SK-N-SH (cell line): ENCODE results near the gene DNTT. TPM values are rescaled to one million over a fixed set of nuclear protein-coding genes. Genes with fewer than 3 reads are reported as not detected.
"Not testable (repeated sequence)": the region's sequence is repeated elsewhere in the genome, so short reads cannot be mapped to it uniquely, and the experiment has no call there.

Experiments used
- CTCF ChIA-PET: fragments of 300-600, 350-600 bp; formaldehyde crosslinking; extraction: SDS; loops from one replicate; lab custom pipeline; 2021; lab: Yijun Ruan, JAX
- POLR2A ChIA-PET: fragments of 350-600 bp; sonication (Branson Sonifier 250); formaldehyde crosslinking; extraction: SDS; loops from one replicate; lab custom pipeline; 2020; ENCODE audit warnings: antibody characterized with exemption, inconsistent platforms; lab: Yijun Ruan, JAX
- DNase-seq: peaks from one replicate; pipeline ENCODE4 v3.0.0; 2012
- H2AFZ ChIP-seq: fragments of 200-600 bp; sonication (generic); 2 replicates; pipeline ENCODE4 v1.8.1; 2016; ENCODE audit warnings: antibody characterized with exemption, mild to moderate bottlenecking, low read depth
- H3F3A ChIP-seq: fragments of 200-600 bp; sonication (generic); replicated peaks from 2 replicates; pipeline ENCODE3; 2016; ENCODE audit warnings: antibody characterized with exemption, mild to moderate bottlenecking; ENCODE audit not compliant: insufficient read depth
- H3K27ac ChIP-seq, 2 experiments: fragments of 200-500 bp in 1 of 2; fragments of 200-600 bp in 1 of 2; sonication (Bioruptor generic) in 1 of 2; sonication (generic), shearing (Covaris generic) in 1 of 2; 2 replicates each; pipeline versions ENCODE4 v1.5.1 to v1.6.1; 2014 to 2016; ENCODE audit warnings: low read depth in 2 of 2, inconsistent platforms in 1 of 2, low read length in 1 of 2, mild to moderate bottlenecking in 1 of 2, mixed read lengths in 1 of 2
- H3K27me3 ChIP-seq: fragments of 200-600 bp; sonication (generic), shearing (Covaris generic); 2 replicates; pipeline ENCODE4 v1.6.1; 2016; ENCODE audit warnings: mixed run types; ENCODE audit not compliant: insufficient read depth
- H3K36me3 ChIP-seq, 2 experiments: fragments of 200-500 bp in 1 of 2; fragments of 200-600 bp in 1 of 2; sonication (Bioruptor generic) in 1 of 2; sonication (generic) in 1 of 2; replicated peaks in 1 of 2; 2 replicates each; pipeline versions ENCODE3 to v1.5.1; 2014 to 2016; ENCODE audit warnings: low read length in 1 of 2, mild to moderate bottlenecking in 1 of 2; ENCODE audit not compliant: insufficient read depth in 2 of 2, control insufficient read depth in 1 of 2
- H3K4me1 ChIP-seq, 2 experiments: fragments of 200-500 bp in 1 of 2; fragments of 200-600 bp in 1 of 2; sonication (Bioruptor generic) in 1 of 2; sonication (generic), shearing (Covaris generic) in 1 of 2; 2 replicates each; pipeline versions ENCODE4 v1.5.1 to v1.6.1; 2014 to 2016; ENCODE audit warnings: low read depth in 1 of 2, low read length in 1 of 2, mixed run types in 1 of 2; ENCODE audit not compliant: insufficient read depth in 2 of 2, control insufficient read depth in 1 of 2
- H3K4me2 ChIP-seq: fragments of 200-600 bp; sonication (generic), shearing (Covaris generic); 2 replicates; pipeline ENCODE4 v1.6.1; 2017; ENCODE audit warnings: mixed run types
- H3K4me3 ChIP-seq, 2 experiments: fragments of 200-500 bp in 1 of 2; fragments of 200-600 bp in 1 of 2; sonication (Bioruptor generic) in 1 of 2; sonication (generic), shearing (Covaris generic) in 1 of 2; 2 replicates each; pipeline versions ENCODE4 v1.5.1 to v1.8.1; 2014 to 2016; ENCODE audit warnings: low read depth in 2 of 2, inconsistent platforms in 1 of 2, low read length in 1 of 2, mild to moderate bottlenecking in 1 of 2, mixed read lengths in 1 of 2, moderate library complexity in 1 of 2
- H3K79me2 ChIP-seq: fragments of 200-600 bp; sonication (generic); 2 replicates; pipeline ENCODE4 v1.8.1; 2017; ENCODE audit warnings: mild to moderate bottlenecking; ENCODE audit not compliant: insufficient read depth
- H3K9ac ChIP-seq: fragments of 200-600 bp; sonication (generic); 2 replicates; pipeline ENCODE4 v1.6.1; 2017; ENCODE audit warnings: mixed run types
- H3K9me2 ChIP-seq: fragments of 200-600 bp; sonication (generic); 2 replicates; pipeline ENCODE4 v1.6.1; 2017; ENCODE audit warnings: mixed run types
- H3K9me3 ChIP-seq: fragments of 200-600 bp; sonication (generic); 2 replicates; pipeline ENCODE4 v1.6.1; 2017; ENCODE audit warnings: mixed run types, mild to moderate bottlenecking, moderate library complexity
- H4K20me1 ChIP-seq: fragments of 200-600 bp; sonication (generic); 2 replicates; pipeline ENCODE4 v1.6.1; 2017; ENCODE audit warnings: mild to moderate bottlenecking, mixed run types; ENCODE audit not compliant: insufficient read depth
- FOSL2 ChIP-seq: IDR thresholded peaks from 2 replicates; pipeline ENCODE4 v1.4.0; 2012; ENCODE audit warnings: low read depth, mild to moderate bottlenecking, moderate library complexity, borderline replicate concordance
- FOXJ3 ChIP-seq: sonication (generic); formaldehyde crosslinking; IDR thresholded peaks from 2 replicates; pipeline ENCODE4 v1.5.1; 2020; ENCODE audit warnings: mild to moderate bottlenecking, missing genetic modification reagents
- GABPA ChIP-seq: IDR thresholded peaks from 2 replicates; pipeline ENCODE4 v1.4.0; 2012; ENCODE audit warnings: low read depth, mild to moderate bottlenecking
- GATA2 ChIP-seq: sonication (generic); formaldehyde crosslinking; IDR thresholded peaks from 2 replicates; pipeline ENCODE4 v1.5.0; 2020; ENCODE audit warnings: mild to moderate bottlenecking, missing genetic modification reagents
- MXI1 ChIP-seq: IDR thresholded peaks from 2 replicates; pipeline ENCODE4 v1.6.1; 2012; ENCODE audit warnings: mild to moderate bottlenecking, low read depth, low read length, improper control_type of control experiment
- POLR2AphosphoS5 ChIP-seq: IDR thresholded peaks from 2 replicates; pipeline ENCODE4 v1.6.1; 2012; ENCODE audit warnings: low read depth, low read length
- RCOR1 ChIP-seq: fragments of 150-350 bp; IDR thresholded peaks from 2 replicates; pipeline ENCODE4 v1.6.1; 2017; ENCODE audit warnings: antibody characterized with exemption, low read length
- SIN3A ChIP-seq: IDR thresholded peaks from 2 replicates; pipeline ENCODE4 v1.6.1; 2012; ENCODE audit warnings: low read depth, mild to moderate bottlenecking, low read length, moderate library complexity, borderline replicate concordance
- TAF1 ChIP-seq: IDR thresholded peaks from 2 replicates; pipeline ENCODE4 v1.6.1; 2012; ENCODE audit warnings: low read depth, mild to moderate bottlenecking, low read length, moderate library complexity, borderline replicate concordance
- TCF12 ChIP-seq: IDR thresholded peaks from 2 replicates; pipeline ENCODE4 v1.4.0; 2012
- YY1 ChIP-seq: IDR thresholded peaks from 2 replicates; pipeline ENCODE4 v1.4.0; 2012; ENCODE audit warnings: low read depth, mild to moderate bottlenecking
- WGBS: methylation state at CpG from one replicate; pipeline ENCODE4 v1.1.6; 2017; ENCODE audit warnings: low lambda C conversion rate; 5-methylcytosine and 5-hydroxymethylcytosine counted together
- polyA plus RNA-seq, 3 experiments: library from polyadenylated mRNA; depleted of rRNA; stranded (reverse); fragments of >200 nt; gene quantifications; 2 replicates each; pipeline ENCODE4 v1.2.3, GENCODE V29; 2012
- TF ChIP-seq, protein P1 (sequence below): IDR thresholded peaks from 2 replicates; pipeline ENCODE4; 2012
- TF ChIP-seq, protein P2 (sequence below): IDR thresholded peaks from 2 replicates; pipeline ENCODE4 v1.4.0; 2012; ENCODE audit warnings: low read depth, borderline replicate concordance
- TF ChIP-seq, protein P3 (sequence below): fragments of 200-600 bp; sonication (generic); IDR thresholded peaks from 2 replicates; pipeline ENCODE4 v1.6.1; 2017; ENCODE audit warnings: antibody characterized with exemption, mild to moderate bottlenecking, moderate library complexity
- TF ChIP-seq, protein P4 (sequence below): IDR thresholded peaks from 2 replicates; pipeline ENCODE4 v1.6.1; 2012; ENCODE audit warnings: mild to moderate bottlenecking, low read depth, low read length, moderate library complexity

DNTT gene
- polyA plus RNA-seq, 1 of the 3 experiments (the other 2 are of a cell fraction): not detected

DNA sequence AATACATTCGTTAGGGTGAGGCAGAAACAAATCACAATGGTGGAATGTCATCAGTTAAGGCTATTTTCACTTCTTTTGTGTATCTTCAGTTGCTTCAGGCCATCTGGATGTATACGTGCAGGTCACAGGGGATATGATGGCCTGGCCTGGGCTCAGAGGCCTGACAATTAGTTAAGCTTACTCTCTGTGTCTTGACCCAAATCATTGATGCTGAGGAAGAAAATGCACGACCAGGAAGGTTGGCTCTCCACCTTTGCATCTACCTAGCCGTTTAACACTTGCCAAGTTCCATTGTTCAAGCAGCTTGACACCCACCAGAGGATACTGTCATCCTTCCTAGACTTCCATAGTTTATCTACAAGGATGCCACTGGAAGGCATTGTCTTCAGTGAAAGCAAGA lies 4.6 kb downstream of the DNTT start:
- H3K9me2 ChIP-seq, H3K4me2 ChIP-seq, H3K27ac ChIP-seq, H4K20me1 ChIP-seq, POLR2A ChIA-PET, DNase-seq, H3K4me1 ChIP-seq, H3K9ac ChIP-seq, H3K79me2 ChIP-seq, H3K27me3 ChIP-seq, H2AFZ ChIP-seq, H3K36me3 ChIP-seq, H3K4me3 ChIP-seq, H3F3A ChIP-seq, H3K9me3 ChIP-seq: not testable (repeated sequence)
- WGBS: 12% methylated on average over 4 of the region's 4 CpGs
- CTCF ChIA-PET: interaction anchor here (1.0 to 5.0 kb wide), 4 partner anchors 15 to 293 kb away, joined by 3 to 17 read pairs (median 11); no protein-coding TSS in a partner anchor

DNA sequence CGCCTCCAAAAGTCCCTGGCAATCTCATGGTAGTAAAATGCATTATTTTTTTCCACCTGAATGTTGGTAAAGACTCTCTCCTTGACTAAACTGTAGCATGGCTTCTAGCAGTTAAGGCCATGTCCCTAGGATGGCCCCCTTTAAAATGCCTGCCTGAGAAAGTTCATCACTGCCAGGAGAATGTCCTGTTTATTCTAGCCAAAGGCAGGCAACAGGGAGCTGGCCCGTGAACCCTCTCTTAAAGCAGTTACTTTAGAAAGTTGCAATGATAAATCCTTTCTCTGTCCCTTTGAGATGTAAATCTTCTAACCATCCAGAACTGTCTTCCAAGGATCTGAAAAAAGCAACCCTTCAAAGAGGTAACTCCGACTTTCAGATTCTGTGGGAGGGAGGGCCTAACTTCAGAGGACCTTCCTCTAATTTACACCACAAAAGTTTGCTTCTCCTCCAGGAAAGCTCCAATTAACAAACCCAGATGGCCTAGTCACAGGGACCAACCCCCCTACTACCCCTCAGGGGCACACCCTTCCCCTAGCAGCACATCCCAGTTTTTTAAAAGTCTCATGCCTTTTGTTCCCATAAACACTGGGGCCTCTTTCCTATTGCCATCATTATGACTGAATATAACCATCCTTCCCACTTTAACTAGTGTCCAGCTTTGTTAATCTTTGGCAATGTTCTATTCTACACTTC lies 5.5 kb downstream of the DNTT start:
- 34% methylated on average over 3 of the region's 3 CpGs for WGBS
- DNase-seq: no peak
- POLR2A ChIA-PET: no interaction called here
- no peaks in the 10 kb centered on the region for H3K79me2 ChIP-seq
- no peaks in the 10 kb centered on the region for H4K20me1 ChIP-seq
- no peaks in the 10 kb centered on the region for H3K9me2 ChIP-seq
- no peak overlapping the region for H3K27ac ChIP-seq
- CTCF ChIA-PET: interaction anchor here (1.1 to 3.9 kb wide), 5 partner anchors 10 to 294 kb away, joined by 3 to 15 read pairs (median 3); no protein-coding TSS in a partner anchor
- H3K4me3 ChIP-seq: no peak overlapping the region
- H3F3A ChIP-seq: no peaks in the 10 kb centered on the region
- H3K9me3 ChIP-seq: no peaks in the 10 kb centered on the region
- H3K4me1 ChIP-seq: no peaks in the 10 kb centered on the region
- H3K4me2 ChIP-seq: no peak overlapping the region
- H3K9ac ChIP-seq: no peak overlapping the region
- no peaks in the 10 kb centered on the region for H3K36me3 ChIP-seq
- H3K27me3 ChIP-seq: no peaks in the 10 kb centered on the region; the same call in 1 of the 2 replicates
- H2AFZ ChIP-seq: no peak overlapping the region
- TF ChIP-seq, protein P1, sequence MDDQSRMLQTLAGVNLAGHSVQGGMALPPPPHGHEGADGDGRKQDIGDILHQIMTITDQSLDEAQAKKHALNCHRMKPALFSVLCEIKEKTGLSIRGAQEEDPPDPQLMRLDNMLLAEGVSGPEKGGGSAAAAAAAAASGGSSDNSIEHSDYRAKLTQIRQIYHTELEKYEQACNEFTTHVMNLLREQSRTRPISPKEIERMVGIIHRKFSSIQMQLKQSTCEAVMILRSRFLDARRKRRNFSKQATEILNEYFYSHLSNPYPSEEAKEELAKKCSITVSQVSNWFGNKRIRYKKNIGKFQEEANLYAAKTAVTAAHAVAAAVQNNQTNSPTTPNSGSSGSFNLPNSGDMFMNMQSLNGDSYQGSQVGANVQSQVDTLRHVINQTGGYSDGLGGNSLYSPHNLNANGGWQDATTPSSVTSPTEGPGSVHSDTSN: no peak
- no peak for TF ChIP-seq SIN3A
- TF ChIP-seq GABPA: no peak
- no peak for TF ChIP-seq YY1
- TF ChIP-seq FOXJ3: no peak
- TF ChIP-seq, protein P2, sequence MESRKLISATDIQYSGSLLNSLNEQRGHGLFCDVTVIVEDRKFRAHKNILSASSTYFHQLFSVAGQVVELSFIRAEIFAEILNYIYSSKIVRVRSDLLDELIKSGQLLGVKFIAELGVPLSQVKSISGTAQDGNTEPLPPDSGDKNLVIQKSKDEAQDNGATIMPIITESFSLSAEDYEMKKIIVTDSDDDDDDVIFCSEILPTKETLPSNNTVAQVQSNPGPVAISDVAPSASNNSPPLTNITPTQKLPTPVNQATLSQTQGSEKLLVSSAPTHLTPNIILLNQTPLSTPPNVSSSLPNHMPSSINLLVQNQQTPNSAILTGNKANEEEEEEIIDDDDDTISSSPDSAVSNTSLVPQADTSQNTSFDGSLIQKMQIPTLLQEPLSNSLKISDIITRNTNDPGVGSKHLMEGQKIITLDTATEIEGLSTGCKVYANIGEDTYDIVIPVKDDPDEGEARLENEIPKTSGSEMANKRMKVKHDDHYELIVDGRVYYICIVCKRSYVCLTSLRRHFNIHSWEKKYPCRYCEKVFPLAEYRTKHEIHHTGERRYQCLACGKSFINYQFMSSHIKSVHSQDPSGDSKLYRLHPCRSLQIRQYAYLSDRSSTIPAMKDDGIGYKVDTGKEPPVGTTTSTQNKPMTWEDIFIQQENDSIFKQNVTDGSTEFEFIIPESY: no peak
- TF ChIP-seq, protein P3, sequence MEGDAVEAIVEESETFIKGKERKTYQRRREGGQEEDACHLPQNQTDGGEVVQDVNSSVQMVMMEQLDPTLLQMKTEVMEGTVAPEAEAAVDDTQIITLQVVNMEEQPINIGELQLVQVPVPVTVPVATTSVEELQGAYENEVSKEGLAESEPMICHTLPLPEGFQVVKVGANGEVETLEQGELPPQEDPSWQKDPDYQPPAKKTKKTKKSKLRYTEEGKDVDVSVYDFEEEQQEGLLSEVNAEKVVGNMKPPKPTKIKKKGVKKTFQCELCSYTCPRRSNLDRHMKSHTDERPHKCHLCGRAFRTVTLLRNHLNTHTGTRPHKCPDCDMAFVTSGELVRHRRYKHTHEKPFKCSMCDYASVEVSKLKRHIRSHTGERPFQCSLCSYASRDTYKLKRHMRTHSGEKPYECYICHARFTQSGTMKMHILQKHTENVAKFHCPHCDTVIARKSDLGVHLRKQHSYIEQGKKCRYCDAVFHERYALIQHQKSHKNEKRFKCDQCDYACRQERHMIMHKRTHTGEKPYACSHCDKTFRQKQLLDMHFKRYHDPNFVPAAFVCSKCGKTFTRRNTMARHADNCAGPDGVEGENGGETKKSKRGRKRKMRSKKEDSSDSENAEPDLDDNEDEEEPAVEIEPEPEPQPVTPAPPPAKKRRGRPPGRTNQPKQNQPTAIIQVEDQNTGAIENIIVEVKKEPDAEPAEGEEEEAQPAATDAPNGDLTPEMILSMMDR: no peak
- no peak for TF ChIP-seq POLR2AphosphoS5
- TF ChIP-seq GATA2 (CRISPR knock-in tag): no peak
- TF ChIP-seq FOSL2: no peak
- no peak for TF ChIP-seq MXI1
- TF ChIP-seq TCF12: no peak
- no peak for TF ChIP-seq RCOR1
- TF ChIP-seq, protein P4, sequence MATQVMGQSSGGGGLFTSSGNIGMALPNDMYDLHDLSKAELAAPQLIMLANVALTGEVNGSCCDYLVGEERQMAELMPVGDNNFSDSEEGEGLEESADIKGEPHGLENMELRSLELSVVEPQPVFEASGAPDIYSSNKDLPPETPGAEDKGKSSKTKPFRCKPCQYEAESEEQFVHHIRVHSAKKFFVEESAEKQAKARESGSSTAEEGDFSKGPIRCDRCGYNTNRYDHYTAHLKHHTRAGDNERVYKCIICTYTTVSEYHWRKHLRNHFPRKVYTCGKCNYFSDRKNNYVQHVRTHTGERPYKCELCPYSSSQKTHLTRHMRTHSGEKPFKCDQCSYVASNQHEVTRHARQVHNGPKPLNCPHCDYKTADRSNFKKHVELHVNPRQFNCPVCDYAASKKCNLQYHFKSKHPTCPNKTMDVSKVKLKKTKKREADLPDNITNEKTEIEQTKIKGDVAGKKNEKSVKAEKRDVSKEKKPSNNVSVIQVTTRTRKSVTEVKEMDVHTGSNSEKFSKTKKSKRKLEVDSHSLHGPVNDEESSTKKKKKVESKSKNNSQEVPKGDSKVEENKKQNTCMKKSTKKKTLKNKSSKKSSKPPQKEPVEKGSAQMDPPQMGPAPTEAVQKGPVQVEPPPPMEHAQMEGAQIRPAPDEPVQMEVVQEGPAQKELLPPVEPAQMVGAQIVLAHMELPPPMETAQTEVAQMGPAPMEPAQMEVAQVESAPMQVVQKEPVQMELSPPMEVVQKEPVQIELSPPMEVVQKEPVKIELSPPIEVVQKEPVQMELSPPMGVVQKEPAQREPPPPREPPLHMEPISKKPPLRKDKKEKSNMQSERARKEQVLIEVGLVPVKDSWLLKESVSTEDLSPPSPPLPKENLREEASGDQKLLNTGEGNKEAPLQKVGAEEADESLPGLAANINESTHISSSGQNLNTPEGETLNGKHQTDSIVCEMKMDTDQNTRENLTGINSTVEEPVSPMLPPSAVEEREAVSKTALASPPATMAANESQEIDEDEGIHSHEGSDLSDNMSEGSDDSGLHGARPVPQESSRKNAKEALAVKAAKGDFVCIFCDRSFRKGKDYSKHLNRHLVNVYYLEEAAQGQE: no peak
- no peak for TF ChIP-seq TAF1
